GDM1 (cell line): ENCODE measurements around the gene SPEM3.
"Not testable (repeated sequence)": the region's sequence is repeated elsewhere in the genome, so short reads cannot be mapped to it uniquely, and the experiment has no call there.

ENCODE experiments used
- DNase-seq: peaks from one replicate; lab custom pipeline; 2025; lab: John Stamatoyannopoulos, UW

Gene SPEM3

GRCh38 chr17:7442142-7442541, 13.5 kb downstream of the SPEM3 start:
- DNase-seq = no peak

- DNase-seq = no peak
Measured at GRCh38 chr17:7443499-7444485, 15.1 kb downstream of the SPEM3 start.

- DNase-seq = no peak
Measured at GRCh38 chr17:7444682-7445618, 16.3 kb downstream of the SPEM3 start, which contains the start of gene CHRNB1. Gene CHRNB1 (plus strand): TSS chr17:7445061. CDS start chr17:7445128, 67 bp downstream.

- DNase-seq = no peak
Measured at GRCh38 chr17:7445619-7445968, 16.9 kb downstream of the SPEM3 start.

- no peak for DNase-seq
Measured at GRCh38 chr17:7448461-7448860, 19.8 kb downstream of the SPEM3 start.

GRCh38 chr17:7459961-7460545, 31.4 kb downstream of the SPEM3 start:
- no peak for DNase-seq

- no peak for DNase-seq
Measured at GRCh38 chr17:7460850-7461660, 32.4 kb downstream of the SPEM3 start.

- DNase-seq = no peak
Measured at GRCh38 chr17:7462474-7463371, 34.1 kb downstream of the SPEM3 start.

GRCh38 chr17:7463372-7463846, 34.8 kb downstream of the SPEM3 start:
- no peak for DNase-seq

- DNase-seq = no peak
Measured at GRCh38 chr17:7464081-7464480, 35.4 kb downstream of the SPEM3 start.

- no peak for DNase-seq
Measured at GRCh38 chr17:7465597-7466275, 37.1 kb downstream of the SPEM3 start.

- DNase-seq = no peak
Measured at GRCh38 chr17:7466318-7466638, 37.6 kb downstream of the SPEM3 start.

- DNase-seq = no peak
Measured at GRCh38 chr17:7466639-7467341, 38.1 kb downstream of the SPEM3 start.

- DNase-seq = no peak
Measured at GRCh38 chr17:7467498-7467897, 38.8 kb downstream of the SPEM3 start.

- no peak for DNase-seq
Measured at GRCh38 chr17:7468290-7468689, 39.6 kb downstream of the SPEM3 start.

- no peak for DNase-seq
Measured at GRCh38 chr17:7468804-7469389, 40.2 kb downstream of the SPEM3 start.

GRCh38 chr17:7469843-7470242, 41.2 kb downstream of the SPEM3 start:
- not testable (repeated sequence) for DNase-seq

- DNase-seq = not testable (repeated sequence)
Measured at GRCh38 chr17:7470457-7470973, 41.9 kb downstream of the SPEM3 start.
